ENCODE data around the gene RASA4.
"Not testable (repeated sequence)": the region's sequence is repeated elsewhere in the genome, so short reads cannot be mapped to it uniquely, and the experiment has no call there.

Gene RASA4

GRCh38 chr7:102543596-102543995 is 73.0 kb downstream of the RASA4 start, which contains the start of gene UPK3BL2:
Gene UPK3BL2 (minus strand): TSS chr7:102543696. CDS start chr7:102543636, 60 bp downstream.
- H3K27ac ChIP-seq; H3K9ac ChIP-seq; H3K4me3 ChIP-seq (ENCODE audit: low read depth, low read length); H3K9me3 ChIP-seq (ENCODE audit: control insufficient read depth, low read length); H2AFZ ChIP-seq; H3K4me1 ChIP-seq; H3K36me3 ChIP-seq (ENCODE audit: control insufficient read depth, insufficient read depth, low read length); H3K27me3 ChIP-seq (ENCODE audit: control insufficient read depth, insufficient read depth, low read length); H3K79me2 ChIP-seq; H3K4me2 ChIP-seq (ENCODE audit: low read length): not testable (repeated sequence)

- H3K4me3 ChIP-seq (ENCODE audit: low read depth, low read length) = not testable (repeated sequence)
These were observed 73.8 kb downstream of the RASA4 start for GRCh38 chr7:102542771-102543170.

GRCh38 chr7:102542083-102542482 is 74.5 kb downstream of the RASA4 start:
- not testable (repeated sequence) for H3K4me2 ChIP-seq (ENCODE audit: low read length); H2AFZ ChIP-seq; H3K9me3 ChIP-seq (ENCODE audit: control insufficient read depth, low read length); H3K9ac ChIP-seq; H3K36me3 ChIP-seq (ENCODE audit: control insufficient read depth, insufficient read depth, low read length); H3K4me3 ChIP-seq (ENCODE audit: low read depth, low read length); H3K4me1 ChIP-seq; H3K27ac ChIP-seq; H3K79me2 ChIP-seq; H3K27me3 ChIP-seq (ENCODE audit: control insufficient read depth, insufficient read depth, low read length)

More at GRCh38 chr7:102542771-102543170, 73.8 kb downstream of the RASA4 start:
- H3K4me2 ChIP-seq (ENCODE audit: low read length); H3K4me1 ChIP-seq; H2AFZ ChIP-seq; H3K27me3 ChIP-seq (ENCODE audit: control insufficient read depth, insufficient read depth, low read length); H3K9me3 ChIP-seq (ENCODE audit: control insufficient read depth, low read length); H3K79me2 ChIP-seq; H3K36me3 ChIP-seq (ENCODE audit: control insufficient read depth, insufficient read depth, low read length); H3K27ac ChIP-seq; H3K9ac ChIP-seq: not testable (repeated sequence)

- H2AFZ ChIP-seq; H3K79me2 ChIP-seq; H3K4me1 ChIP-seq; H3K4me3 ChIP-seq (ENCODE audit: low read depth, low read length); H3K36me3 ChIP-seq (ENCODE audit: control insufficient read depth, insufficient read depth, low read length); H3K9me3 ChIP-seq (ENCODE audit: control insufficient read depth, low read length); H3K4me2 ChIP-seq (ENCODE audit: low read length); H3K27me3 ChIP-seq (ENCODE audit: control insufficient read depth, insufficient read depth, low read length); H3K27ac ChIP-seq; H3K9ac ChIP-seq: not testable (repeated sequence)
These were observed 76.0 kb downstream of the RASA4 start for GRCh38 chr7:102540604-102541003.

- not testable (repeated sequence) for H3K79me2 ChIP-seq; H3K9me3 ChIP-seq (ENCODE audit: control insufficient read depth, low read length); H3K4me1 ChIP-seq; H3K27me3 ChIP-seq (ENCODE audit: control insufficient read depth, insufficient read depth, low read length); H3K27ac ChIP-seq; H3K4me3 ChIP-seq (ENCODE audit: low read depth, low read length); H3K4me2 ChIP-seq (ENCODE audit: low read length); H3K9ac ChIP-seq; H2AFZ ChIP-seq; H3K36me3 ChIP-seq (ENCODE audit: control insufficient read depth, insufficient read depth, low read length)
These were observed 81.4 kb downstream of the RASA4 start for GRCh38 chr7:102535062-102535615.

GRCh38 chr7:102532127-102532526 is 84.4 kb downstream of the RASA4 start:
- not testable (repeated sequence) for H3K79me2 ChIP-seq; H3K4me1 ChIP-seq; H3K4me3 ChIP-seq (ENCODE audit: low read depth, low read length); H3K36me3 ChIP-seq (ENCODE audit: control insufficient read depth, insufficient read depth, low read length); H3K27ac ChIP-seq; H3K9me3 ChIP-seq (ENCODE audit: control insufficient read depth, low read length); H3K9ac ChIP-seq; H2AFZ ChIP-seq; H3K4me2 ChIP-seq (ENCODE audit: low read length); H3K27me3 ChIP-seq (ENCODE audit: control insufficient read depth, insufficient read depth, low read length)

- H3K4me1 ChIP-seq; H3K9ac ChIP-seq; H3K36me3 ChIP-seq (ENCODE audit: control insufficient read depth, insufficient read depth, low read length); H2AFZ ChIP-seq; H3K9me3 ChIP-seq (ENCODE audit: control insufficient read depth, low read length); H3K4me3 ChIP-seq (ENCODE audit: low read depth, low read length); H3K27ac ChIP-seq; H3K4me2 ChIP-seq (ENCODE audit: low read length); H3K79me2 ChIP-seq; H3K27me3 ChIP-seq (ENCODE audit: control insufficient read depth, insufficient read depth, low read length): not testable (repeated sequence)
These were observed 85.0 kb downstream of the RASA4 start for GRCh38 chr7:102531583-102531982.

GRCh38 chr7:102527822-102528793 is 88.4 kb downstream of the RASA4 start:
- not testable (repeated sequence) for H3K9me3 ChIP-seq (ENCODE audit: control insufficient read depth, low read length); H3K4me1 ChIP-seq; H2AFZ ChIP-seq; H3K9ac ChIP-seq; H3K27ac ChIP-seq; H3K4me2 ChIP-seq (ENCODE audit: low read length); H3K79me2 ChIP-seq; H3K27me3 ChIP-seq (ENCODE audit: control insufficient read depth, insufficient read depth, low read length); H3K36me3 ChIP-seq (ENCODE audit: control insufficient read depth, insufficient read depth, low read length); H3K4me3 ChIP-seq (ENCODE audit: low read depth, low read length)

GRCh38 chr7:102527182-102527581 is 89.4 kb downstream of the RASA4 start:
- not testable (repeated sequence) for H3K27me3 ChIP-seq (ENCODE audit: control insufficient read depth, insufficient read depth, low read length); H2AFZ ChIP-seq; H3K4me3 ChIP-seq (ENCODE audit: low read depth, low read length); H3K4me1 ChIP-seq; H3K9ac ChIP-seq; H3K4me2 ChIP-seq (ENCODE audit: low read length); H3K27ac ChIP-seq; H3K79me2 ChIP-seq; H3K9me3 ChIP-seq (ENCODE audit: control insufficient read depth, low read length); H3K36me3 ChIP-seq (ENCODE audit: control insufficient read depth, insufficient read depth, low read length)

GRCh38 chr7:102524803-102525202 is 91.8 kb downstream of the RASA4 start:
- H2AFZ ChIP-seq; H3K4me2 ChIP-seq (ENCODE audit: low read length); H3K4me3 ChIP-seq (ENCODE audit: low read depth, low read length); H3K9ac ChIP-seq; H3K9me3 ChIP-seq (ENCODE audit: control insufficient read depth, low read length); H3K36me3 ChIP-seq (ENCODE audit: control insufficient read depth, insufficient read depth, low read length); H3K4me1 ChIP-seq; H3K27me3 ChIP-seq (ENCODE audit: control insufficient read depth, insufficient read depth, low read length); H3K79me2 ChIP-seq; H3K27ac ChIP-seq: not testable (repeated sequence)

All from parathyroid adenoma (tissue), 2 donors.